ENCODE measurements around the gene HTR3D. TPM values are rescaled to one million over a fixed set of nuclear protein-coding genes. Genes with fewer than 3 reads are reported as not detected.
"Not testable (repeated sequence)": the region's sequence is repeated elsewhere in the genome, so short reads cannot be mapped to it uniquely, and the experiment has no call there.

The HTR3D gene
- total RNA-seq: not detected

- DNase-seq: no peak
Observed at GRCh38 chr3:184031187-184031792, at the start of gene HTR3D. HTR3D (plus strand) TSS chr3:184031742; CDS start chr3:184031742, 0 bp downstream.

DNA sequence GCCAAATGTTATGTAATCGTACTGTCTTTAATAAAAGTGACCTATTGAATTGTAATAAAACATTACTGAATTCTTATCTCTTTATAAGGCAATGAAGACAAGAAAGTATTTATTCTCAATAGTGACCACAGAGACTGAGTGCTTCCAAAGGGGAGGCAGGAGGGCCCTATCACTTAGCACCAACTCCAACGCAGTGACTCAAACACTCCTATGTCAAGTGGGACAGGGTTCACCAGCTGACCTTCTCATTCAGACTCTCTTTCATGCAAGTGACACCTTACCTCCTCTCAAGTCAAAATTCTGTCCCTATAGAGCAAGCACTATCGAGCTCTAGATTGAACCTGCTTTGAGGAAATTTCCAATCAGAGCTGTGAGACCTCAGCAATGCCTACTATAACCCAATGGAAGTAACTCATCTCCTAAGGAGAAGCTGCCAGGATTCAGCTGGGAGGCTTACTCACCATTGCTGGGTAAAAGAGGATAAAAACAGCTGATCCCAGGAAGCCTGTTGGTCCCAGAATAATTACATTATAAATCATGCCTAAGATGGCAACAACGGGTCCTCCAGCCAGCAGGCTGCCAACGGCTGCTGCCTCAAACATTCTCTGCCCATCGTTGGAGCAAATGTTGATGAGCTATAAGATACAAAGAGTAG, 49.4 kb upstream of the HTR3D start:
- no peak for DNase-seq

DNA sequence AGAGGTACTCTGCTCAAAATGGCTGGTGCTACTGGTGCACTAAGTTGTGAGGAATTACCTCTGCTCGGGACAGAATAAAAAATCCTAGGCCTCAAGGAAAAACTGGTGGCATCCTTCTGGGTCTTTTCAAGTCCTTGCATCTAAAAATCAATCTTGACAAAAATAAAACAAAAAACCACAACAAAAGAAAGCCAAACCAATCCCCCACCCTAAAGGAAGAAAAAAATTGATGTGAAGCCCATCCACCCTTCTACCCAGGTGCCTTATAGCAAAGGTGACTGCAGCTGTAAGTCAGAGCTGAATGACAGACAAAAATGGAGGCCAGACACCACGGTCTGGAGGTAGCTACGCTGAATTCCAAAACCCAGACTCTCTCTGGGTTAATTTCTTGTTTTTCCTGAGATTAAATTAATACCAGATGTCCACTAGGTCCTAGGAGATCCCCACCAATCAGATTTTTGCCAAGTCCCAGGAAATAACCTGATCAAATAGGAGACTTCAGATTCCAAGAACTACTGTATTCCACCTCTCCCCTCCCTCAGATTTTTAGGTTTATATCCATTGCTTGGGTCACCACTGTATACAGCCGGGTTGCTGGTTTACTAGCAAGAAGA, 47.3 kb upstream of the HTR3D start:
- no peak for DNase-seq

- no peak for DNase-seq
Observed at GRCh38 chr3:183984749-183985729, 46.5 kb upstream of the HTR3D start.

GRCh38 chr3:183987000-183987600, 44.4 kb upstream of the HTR3D start:
- DNase-seq: peak; percentile 27

- no peak for DNase-seq
Observed at GRCh38 chr3:183988216-183988790, 43.2 kb upstream of the HTR3D start.

GRCh38 chr3:183991403-183991802, 40.1 kb upstream of the HTR3D start:
- DNase-seq: peak; percentile 47

- DNase-seq: no peak
Observed at GRCh38 chr3:184001761-184002160, 29.8 kb upstream of the HTR3D start.

- no peak for DNase-seq
Observed at GRCh38 chr3:184002469-184002868, 29.1 kb upstream of the HTR3D start.

GRCh38 chr3:184003187-184003967, 28.2 kb upstream of the HTR3D start:
- DNase-seq: no peak

DNA sequence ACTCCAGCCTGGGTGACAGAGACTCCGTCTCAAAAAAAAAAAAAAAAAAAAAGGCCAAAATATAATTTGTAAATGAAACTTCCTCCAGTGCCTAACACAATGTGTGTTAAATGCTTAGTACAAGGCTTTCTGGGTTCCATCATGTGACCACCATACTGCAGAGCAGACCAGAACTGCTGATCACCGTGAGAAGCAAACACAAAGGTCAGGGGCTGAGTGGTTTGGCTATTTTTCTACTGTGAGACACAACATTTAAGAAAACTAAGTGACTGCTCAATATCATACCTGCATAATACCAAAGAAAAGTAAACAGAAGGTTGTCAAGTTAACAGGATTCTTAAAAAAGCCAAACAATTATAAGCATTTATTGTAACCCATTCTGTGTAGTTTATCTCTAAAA, 27.1 kb upstream of the HTR3D start:
- DNase-seq: no peak

GRCh38 chr3:184005941-184006507, 25.5 kb upstream of the HTR3D start:
- DNase-seq: peak; percentile 69

DNA sequence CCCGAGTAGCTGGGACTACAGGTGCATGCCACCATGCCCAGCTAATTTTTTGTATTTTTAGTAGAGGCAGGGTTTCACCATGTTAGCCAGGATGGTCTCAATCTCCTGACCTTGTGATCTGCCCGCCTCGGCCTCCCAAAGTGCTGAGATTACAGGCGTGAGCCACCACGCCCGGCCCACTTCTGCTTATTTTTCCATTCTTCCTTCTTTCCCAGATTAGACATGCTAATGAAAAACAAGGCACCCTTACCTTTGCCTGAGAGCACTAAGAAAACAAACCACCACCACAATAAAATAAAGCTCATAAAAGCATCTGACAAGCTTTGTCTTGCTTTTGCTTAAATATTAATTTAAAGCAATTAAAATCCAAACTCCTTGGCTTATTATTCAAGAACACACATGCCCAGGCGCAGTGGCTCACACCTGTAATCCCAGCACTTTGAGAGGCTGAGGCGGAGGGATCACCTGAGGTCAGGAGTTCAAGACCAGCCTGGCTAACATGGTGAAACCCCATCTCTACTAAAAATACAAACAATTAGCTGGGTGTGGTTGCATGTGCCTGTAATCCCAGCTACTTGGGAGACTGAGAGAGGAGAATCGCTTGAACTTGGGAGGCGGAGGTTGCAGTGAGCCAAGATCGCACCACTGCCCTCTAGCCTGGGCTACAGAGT, 24.3 kb upstream of the HTR3D start:
- not testable (repeated sequence) for DNase-seq

DNA sequence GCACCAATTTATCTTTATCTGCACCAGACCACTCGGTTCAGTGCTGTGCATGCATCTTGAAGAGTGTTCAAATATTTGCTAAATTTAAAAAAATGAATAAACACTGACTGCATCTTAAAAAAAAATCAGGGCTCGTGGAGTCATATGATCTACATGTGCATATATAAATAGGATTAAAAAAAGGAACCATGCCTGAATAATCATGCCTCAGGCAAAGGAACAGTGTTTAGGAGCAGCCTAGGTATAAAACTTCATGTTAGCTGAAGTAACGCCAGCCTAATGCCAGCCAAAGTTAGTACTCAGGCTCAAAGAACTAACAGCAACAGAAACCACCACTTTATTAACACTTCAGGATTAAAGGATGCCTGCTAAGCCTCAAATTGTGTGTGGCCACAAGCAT, 23.4 kb upstream of the HTR3D start:
- no peak for DNase-seq

DNA sequence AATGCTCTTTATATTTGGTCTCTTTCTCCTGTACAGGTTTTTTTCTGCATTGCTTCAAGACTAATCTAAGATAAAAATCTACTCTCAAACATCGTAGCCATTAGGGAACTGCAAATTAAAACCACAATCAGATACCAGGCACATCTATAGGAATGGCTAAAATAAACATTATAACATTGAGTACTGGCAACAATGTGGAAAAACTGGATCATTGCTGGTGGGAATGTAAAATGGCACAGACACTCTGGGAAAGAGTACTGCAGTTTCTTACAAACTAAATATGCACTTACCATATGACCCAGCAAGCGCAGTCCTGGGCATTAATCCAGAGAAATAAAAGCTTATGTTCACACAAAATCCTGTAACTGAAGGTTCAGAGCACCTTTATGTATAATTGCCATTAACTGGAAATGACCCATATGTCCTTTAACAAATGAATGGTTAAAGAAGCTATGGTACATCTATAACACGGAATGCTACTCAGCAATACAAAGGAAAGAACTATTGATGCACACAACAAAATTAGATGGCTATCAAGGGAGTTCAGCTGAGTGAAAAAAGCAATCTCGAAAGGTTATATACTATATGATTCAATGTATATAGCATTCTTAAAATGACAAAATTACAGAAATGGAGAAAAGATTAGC, 20.2 kb upstream of the HTR3D start:
- no peak for DNase-seq

- no peak for DNase-seq
Observed at GRCh38 chr3:184011937-184012889, 19.3 kb upstream of the HTR3D start.

DNA sequence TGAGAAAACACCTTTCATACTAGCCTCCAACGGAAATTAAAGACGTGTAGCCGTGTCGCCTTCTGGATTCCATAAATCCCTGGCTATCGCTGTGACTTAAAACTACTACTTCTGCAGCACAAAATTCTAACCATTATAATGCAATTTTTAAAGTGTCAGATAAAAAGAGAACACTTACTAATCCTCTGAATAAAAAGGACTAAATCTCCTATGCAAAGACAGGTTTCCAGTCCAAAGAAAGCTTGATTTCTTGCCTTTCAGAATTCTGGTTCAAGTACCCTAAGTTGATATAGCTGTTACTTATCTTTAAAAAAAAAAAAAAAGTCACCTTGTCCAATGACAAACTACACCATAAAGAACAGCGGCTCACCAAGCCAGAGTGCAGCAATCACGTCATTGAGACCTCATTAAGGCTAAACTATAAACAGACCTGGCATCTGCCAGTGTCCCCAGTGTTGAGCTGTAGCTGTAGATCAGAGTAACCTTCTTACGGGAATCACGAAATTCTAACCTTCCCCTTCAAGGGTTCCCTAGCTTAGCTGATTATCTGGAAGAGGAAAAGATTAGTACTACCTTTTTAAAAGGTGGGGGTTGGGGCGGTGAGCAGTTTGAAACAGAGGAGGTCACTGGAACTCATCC, 16.0 kb upstream of the HTR3D start:
- DNase-seq: peak; percentile 24

DNA sequence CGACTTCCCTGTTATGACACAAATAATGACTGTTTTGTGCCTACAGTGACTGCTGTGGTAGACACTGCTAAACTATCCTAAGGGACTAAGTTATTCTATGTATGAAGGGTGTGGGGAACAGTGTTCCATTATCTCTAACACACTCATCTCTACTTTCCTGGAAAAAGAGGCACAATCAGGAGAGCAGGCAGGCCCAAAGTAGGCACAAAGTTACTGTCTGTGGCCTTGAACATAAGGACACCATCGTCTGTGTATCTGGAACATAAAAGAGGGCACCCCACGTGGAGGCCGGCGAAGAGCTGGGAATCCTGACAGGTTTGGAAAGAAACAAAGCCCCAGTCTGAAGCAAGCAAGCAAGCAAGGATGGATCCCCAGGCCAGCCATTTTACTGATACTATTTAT, 15.4 kb upstream of the HTR3D start:
- no peak for DNase-seq

All from tongue (tissue), 2 donors.